NCI-H69 (cell line): ENCODE results near the gene CHMP4B.

Experiments used
- DNase-seq: peaks from one replicate; lab custom pipeline; 2025; lab: John Stamatoyannopoulos, UW

The CHMP4B gene

DNA sequence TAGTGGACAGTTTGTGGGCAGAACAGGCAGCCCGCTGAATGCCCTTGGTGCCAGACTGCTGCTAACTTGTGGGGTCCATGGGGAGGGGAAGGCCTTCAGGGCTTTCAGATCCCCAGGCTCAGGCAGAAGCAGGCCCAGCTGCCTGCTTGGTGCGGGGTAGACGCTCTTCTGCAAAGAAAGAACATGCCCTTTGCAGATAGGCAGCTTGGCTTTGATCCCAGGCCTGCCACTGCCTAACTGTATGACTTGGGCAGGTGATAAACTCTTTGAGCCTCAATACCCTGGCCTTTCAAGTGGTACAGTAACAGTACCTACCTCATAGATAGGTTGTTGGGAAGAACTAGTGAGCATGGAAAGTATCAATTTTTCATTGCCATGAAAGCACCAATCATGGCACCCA lies 28.4 kb downstream of the CHMP4B start:
- DNase-seq: peak; percentile 52

GRCh38 chr20:33840160-33840559 lies 29.0 kb downstream of the CHMP4B start:
- DNase-seq: peak; percentile 52

DNA sequence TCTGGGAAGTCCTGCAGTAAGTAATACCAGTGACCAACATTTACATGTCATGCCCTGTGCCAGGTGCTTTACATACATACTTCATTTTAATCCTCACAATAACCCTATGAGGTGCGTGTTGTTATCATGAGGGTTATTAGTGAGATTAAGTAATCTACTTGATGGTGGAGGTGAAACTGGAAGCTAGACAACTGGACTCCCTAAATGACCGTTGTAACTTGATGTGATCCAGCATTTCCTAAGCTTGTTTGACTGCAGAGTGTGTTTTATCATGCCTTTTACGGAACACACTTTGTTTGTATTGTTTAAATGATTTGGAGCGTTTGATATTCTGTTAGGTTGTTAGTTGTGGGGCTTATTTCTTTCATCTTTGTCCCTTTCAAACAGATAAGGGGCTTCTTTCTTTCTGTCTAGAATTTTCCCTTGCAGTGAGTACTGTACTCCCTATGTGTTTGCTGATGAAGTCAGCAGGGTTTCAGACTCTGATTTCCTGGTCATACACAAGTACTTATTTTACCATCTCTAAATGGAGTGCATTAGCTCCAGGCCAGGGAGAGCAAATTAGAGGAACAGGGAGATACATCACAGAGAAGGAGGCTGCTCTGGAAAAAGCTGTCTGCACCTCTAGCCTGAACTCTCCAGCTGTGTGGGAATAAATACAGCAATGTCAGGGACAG lies 29.7 kb downstream of the CHMP4B start:
- DNase-seq: peak; percentile 74

DNA sequence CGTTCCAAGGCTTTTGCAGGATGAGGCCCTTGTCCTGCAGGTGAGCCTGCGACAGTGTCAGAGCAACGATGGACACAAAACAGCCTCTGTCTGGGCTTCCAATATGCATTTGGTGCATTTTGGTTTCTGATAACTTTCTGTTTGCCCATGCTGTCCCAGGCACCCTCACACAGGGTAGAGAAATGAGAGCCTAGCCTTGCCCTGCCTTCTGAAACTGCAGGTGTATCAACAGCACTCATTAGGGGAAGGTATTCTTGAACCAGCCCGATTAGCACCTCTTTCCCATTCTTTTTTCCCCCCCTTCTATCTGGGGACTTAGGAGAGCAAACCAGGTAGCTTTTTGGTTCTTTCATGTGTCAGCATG lies 30.3 kb downstream of the CHMP4B start:
- no peak for DNase-seq

GRCh38 chr20:33842346-33842745 lies 31.2 kb downstream of the CHMP4B start:
- DNase-seq: no peak

- DNase-seq: peak; percentile 80
Observed at GRCh38 chr20:33843050-33843449, 31.9 kb downstream of the CHMP4B start.

DNA sequence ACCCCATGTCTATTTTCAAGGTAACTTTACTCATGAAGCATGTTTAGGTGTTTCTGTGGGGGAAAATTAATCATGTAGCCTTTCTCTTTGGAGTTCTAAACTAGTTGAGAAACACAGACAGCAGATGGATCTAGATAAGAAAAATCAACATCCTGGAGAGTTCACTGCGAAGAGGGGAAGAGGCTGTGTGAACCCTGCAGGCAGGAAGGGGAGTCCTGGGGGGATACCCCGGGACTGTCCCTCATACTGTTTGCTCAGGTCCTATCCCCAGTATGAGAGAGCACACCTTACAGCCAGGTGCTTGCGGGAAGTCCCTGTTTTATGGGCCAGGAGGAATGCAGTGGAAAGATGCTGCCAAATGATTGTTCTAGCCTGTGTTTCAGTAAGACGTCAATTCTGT lies 32.7 kb downstream of the CHMP4B start:
- DNase-seq: peak; percentile 68

- DNase-seq: peak; percentile 65
Observed at GRCh38 chr20:33846291-33846935, 35.3 kb downstream of the CHMP4B start.

DNA sequence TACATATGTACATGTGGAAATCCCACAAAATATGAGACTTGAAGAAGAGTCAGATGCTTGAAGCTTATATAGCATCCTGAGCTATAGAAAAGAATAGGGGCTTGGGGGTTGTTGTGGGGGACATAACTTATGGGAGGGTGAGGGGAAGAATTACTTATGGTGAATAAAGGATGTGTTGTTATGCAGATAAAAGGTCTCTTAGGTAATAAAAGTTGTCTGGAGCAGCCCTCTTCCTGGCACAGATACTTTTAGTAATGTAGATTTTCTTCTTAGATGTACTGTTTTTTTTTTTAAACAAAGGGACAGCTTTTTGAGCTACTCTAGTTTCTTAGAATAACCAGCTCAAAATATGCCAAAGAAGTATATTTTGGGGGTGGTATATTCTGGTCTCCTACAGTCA lies 35.9 kb downstream of the CHMP4B start:
- DNase-seq: no peak

DNA sequence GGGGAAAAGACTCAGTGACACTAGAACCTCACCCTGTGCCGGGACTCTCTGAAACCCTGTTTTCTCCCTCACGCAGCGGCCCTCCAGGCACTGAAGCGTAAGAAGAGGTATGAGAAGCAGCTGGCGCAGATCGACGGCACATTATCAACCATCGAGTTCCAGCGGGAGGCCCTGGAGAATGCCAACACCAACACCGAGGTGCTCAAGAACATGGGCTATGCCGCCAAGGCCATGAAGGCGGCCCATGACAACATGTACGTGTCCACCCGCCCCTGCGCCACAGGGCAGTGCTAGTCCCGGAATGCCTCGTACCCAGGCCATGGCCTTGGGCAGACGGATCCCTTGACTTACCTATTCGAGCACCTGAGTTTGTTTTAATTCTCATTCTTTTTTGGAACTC lies 37.2 kb downstream of the CHMP4B start:
- DNase-seq: no peak

- DNase-seq: no peak
Observed at GRCh38 chr20:33850159-33850558, 39.0 kb downstream of the CHMP4B start.

- DNase-seq: no peak
Observed at GRCh38 chr20:33851842-33852466, 40.8 kb downstream of the CHMP4B start.

DNA sequence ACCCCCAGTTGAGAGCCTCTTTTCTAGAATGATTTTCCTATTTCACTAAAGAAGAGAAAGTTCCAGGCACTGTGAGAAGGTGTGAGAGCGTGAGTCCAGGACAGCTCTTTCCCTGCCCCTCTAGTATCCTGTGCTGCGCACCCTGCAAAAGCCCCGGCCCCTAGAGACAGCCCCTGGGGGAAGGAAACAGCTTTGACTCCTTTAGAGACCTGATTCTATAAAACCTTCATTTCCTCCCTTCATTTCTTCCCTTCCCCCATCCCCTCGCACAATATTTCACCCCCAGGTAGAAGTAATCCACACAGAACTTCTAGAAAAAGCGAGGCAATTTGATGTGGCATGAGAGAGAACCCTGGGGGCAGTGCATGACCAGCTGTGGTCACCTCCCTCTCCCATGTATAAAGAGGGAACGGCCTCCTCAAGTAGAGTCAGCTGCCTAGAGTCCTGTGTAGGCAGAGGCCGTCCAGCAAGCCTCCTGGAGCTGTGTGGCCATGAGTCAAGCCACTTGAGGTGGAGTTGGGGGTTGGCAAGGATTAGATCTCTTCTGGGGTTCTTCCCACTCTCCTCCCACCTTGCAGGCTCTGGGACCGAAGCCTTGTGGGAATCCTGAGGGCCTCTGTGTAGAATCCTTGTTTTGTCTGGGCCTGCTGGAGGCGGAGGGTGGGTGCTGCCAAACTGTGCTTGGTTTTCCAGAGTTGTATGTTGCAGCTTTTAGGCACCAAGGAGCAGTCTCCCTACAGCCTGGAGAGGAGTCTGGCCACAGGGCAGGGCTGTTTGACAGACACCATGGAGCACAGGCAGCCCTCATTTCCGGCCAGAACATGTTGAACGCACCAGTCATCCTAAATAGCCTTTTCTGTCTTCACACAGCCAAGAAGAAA lies 41.7 kb downstream of the CHMP4B start:
- no peak for DNase-seq

DNA sequence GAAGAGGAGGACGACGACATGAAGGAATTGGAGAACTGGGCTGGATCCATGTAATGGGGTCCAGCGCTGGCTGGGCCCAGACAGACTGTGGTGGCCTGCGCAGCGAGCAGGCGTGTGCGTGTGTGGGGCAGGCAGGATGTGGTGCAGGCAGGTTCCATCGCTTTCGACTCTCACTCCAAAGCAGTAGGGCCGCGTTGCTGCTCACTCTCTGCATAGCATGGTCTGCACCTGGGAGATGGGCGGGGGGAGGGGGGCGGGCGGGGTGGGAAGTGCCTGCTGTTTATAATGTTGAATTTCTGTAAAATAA lies 42.3 kb downstream of the CHMP4B start:
- DNase-seq: no peak

DNA sequence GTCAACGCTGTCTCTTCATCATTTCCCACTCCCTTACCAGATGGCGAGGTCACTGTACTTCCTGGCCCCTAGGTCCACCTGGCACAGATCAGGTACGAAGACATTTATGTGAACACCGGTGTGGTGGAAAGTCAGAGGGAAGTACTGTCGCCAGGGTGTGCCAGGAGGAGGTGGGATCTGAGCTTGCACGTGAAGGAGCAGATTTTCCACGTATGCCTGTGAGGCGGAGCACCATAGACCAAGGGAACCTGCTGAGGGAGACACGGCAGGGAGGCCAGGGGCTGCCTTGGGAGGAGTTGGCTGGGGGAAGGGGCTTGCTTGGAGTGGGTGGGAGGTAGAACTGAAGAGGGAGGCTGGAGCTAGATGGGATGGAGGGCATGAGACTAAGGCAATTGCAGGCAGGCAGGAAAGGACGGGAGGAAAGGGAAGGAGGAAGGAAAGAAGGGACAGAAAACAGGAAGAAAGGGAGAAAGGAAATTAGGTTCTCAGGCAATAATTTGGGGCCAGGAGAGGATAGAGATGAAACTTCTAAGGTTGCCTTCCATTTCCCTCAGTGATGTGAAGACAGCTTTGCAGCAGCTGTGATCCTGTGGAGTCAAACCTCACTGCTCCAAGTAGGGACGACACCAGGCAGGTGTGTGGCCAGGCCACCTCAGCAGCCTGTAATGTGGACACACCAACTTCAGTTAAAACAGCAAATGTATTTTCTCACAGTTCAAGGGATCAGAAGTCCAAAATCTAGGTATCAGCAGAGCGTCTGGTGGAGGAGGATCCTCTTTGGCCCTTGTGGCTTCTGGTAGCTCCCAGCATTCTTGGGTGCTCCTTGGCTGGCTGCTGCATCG lies 46.8 kb downstream of the CHMP4B start:
- no peak for DNase-seq

- DNase-seq: no peak
Observed at GRCh38 chr20:33858666-33859065, 47.5 kb downstream of the CHMP4B start.

DNA sequence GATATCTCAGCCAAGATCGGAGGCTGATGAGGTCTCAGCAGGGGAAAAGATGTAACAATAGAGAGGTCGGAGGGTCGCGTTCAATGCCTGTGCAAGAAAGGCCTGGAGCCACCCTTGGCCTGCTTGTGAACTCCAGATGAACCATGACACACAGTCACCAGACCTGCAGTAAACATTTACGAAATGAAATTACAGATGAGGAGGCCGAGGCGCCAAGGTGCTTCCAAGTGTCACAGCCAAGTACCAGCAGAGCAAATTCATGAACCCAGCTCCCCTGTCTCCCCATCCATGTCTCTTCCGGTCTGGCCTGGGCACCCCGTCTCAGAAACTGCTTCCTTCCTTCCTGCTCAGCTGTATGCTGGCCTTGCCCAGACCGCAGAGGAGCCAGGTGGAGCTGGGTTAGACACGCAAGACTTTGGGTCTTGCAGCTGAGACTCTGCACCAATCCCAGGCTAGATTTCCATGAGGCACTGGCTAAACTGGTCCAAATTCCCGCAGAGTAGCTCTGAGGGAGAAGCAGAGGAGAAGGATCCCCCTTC lies 48.1 kb downstream of the CHMP4B start:
- DNase-seq: no peak

DNA sequence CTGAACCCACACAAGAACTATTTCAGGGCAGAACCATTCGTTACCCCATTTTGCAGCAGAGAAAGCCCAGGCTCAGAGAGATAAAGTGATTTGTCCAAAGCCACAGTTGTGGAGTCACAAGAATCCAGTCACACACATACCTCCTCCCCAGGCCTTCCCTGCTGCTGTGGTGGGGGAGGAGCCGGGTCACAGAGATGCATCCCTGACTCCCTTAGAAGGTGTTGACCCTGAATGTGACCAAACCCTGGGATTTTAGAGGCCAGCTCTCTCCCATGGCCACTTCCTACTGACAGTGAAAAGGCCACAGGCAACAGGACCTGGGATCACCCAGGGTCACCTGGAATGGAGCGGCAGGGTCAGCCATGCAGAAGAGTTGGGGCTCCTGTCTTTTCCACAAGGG lies 48.6 kb downstream of the CHMP4B start:
- no peak for DNase-seq

- no peak for DNase-seq
Observed at GRCh38 chr20:33861458-33861857, 50.3 kb downstream of the CHMP4B start.

DNA sequence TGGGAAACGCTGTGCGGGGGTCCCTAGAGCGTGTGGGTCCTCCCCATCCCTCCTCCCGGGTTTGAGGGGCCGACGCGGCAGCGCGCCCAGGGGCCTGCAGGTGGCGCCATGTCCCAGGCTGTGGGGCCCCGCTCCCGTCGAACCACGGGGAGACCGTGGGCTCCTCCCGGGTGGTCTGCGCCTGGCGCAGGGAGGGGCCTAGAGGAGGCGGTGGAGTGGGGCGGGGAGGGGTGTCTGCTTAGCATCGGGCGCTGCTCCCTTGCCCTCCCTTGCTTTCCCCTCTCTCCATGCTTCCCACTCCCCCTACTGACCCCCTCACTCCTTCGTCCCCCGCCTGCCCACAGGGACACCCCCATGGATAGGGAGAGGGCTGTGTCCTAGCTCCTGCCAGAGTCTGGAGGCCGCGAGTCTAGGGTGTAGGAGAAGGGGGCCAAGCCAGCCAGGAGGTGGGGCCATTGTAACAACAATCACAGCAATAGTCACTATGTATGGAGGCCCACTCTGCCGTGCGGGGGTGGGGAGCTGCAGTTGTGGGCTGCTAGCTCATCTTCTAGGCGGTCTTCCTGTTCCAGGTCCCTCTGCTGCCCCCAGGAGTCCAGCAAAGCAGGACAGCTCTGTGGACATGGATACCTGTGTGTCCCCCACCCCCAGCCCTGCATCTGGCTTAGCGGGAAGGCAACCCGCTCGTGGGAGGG lies 51.7 kb downstream of the CHMP4B start:
- DNase-seq: peak; percentile 76
